Upper lobe of left lung (tissue), 6 donors: Measurements from ENCODE around the gene CFAP298. TPM values are rescaled to one million over a fixed set of nuclear protein-coding genes. Genes with fewer than 3 reads are reported as not detected.
"Not testable (repeated sequence)": the region's sequence is repeated elsewhere in the genome, so short reads cannot be mapped to it uniquely, and the experiment has no call there.

ENCODE experiments used
- ATAC-seq, 2 donors: fragments of 200-7000 bp; cut with Tn5 transposase; one replicate each; pipeline ENCODE4 v1.9.1; 2022; ENCODE audit warnings: mild to moderate bottlenecking in 2 of 2, moderate library complexity in 2 of 2; ENCODE audit not compliant: low FRiP score in 2 of 2
- DNase-seq, 2 donors: peaks; one replicate each; pipeline ENCODE4 v3.0.0-alpha.2; 2019 to 2020
- H3K27ac ChIP-seq, 4 donors: fragments of 200-600 bp; sonication (generic); one replicate each; pipeline ENCODE4 v1.5.1; 2016 to 2019
- H3K27me3 ChIP-seq, 4 donors: fragments of 200-600 bp; sonication (generic); one replicate each; pipeline ENCODE4 v1.5.1; 2017 to 2019
- H3K36me3 ChIP-seq, 4 donors: fragments of 200-600 bp; sonication (generic); one replicate each; pipeline ENCODE4 v1.5.1; 2016 to 2019
- H3K4me1 ChIP-seq, 4 donors: fragments of 200-600 bp; sonication (generic); one replicate each; pipeline ENCODE4 v1.5.1; 2018 to 2019
- H3K4me3 ChIP-seq, 4 donors: fragments of 200-600 bp; sonication (generic); one replicate each; pipeline ENCODE4 v1.5.1; 2017 to 2019; ENCODE audit warnings: mild to moderate bottlenecking in 2 of 4, moderate library complexity in 1 of 4
- H3K9me3 ChIP-seq, 4 donors: fragments of 200-600 bp; sonication (generic); one replicate each; pipeline ENCODE4 v1.5.1; 2018 to 2019
- EP300 ChIP-seq, 4 donors: sonication (generic); formaldehyde crosslinking; IDR thresholded peaks; one replicate each; pipeline ENCODE4 v1.5.1; 2017; ENCODE audit warnings: antibody characterized with exemption in 4 of 4, control low read depth in 2 of 4
- POLR2A ChIP-seq, 4 donors: fragments of 450-650 bp; IDR thresholded peaks; one replicate each; pipeline ENCODE4 v1.5.1; 2016 to 2017; ENCODE audit warnings: antibody characterized with exemption in 4 of 4, mild to moderate bottlenecking in 2 of 4
- POLR2AphosphoS5 ChIP-seq, 2 donors: sonication (generic); formaldehyde crosslinking; IDR thresholded peaks; one replicate each; pipeline ENCODE4 v1.5.1; 2017; ENCODE audit warnings: antibody characterized with exemption in 2 of 2
- WGBS, 2 donors: methylation state at CpG; one replicate each; pipeline ENCODE4 v1.1.5; 2017 to 2018; 5-methylcytosine and 5-hydroxymethylcytosine counted together
- total RNA-seq, 6 donors: library from RNA; depleted of rRNA in 4 of 6; stranded (reverse); fragments of >200 nt in 4 of 6; gene quantifications; one replicate each; pipeline versions ENCODE4 v1.1.0 to v1.2.1, GENCODE V29; 2016 to 2021
- TF ChIP-seq, protein P1 (sequence below), 6 experiments: fragments of 450-650 bp in 4 of 6; fragments of 200-600 bp in 2 of 6; sonication (generic) in 2 of 6; IDR thresholded peaks; one replicate each; pipeline ENCODE4 v1.5.1; 2016 to 2019; ENCODE audit warnings: antibody characterized with exemption in 6 of 6
- donor health status: DM: no; HTN: no; CAD: no; lungs with moderate emphysema.
- donor health status: DM: no; HTN: yes; CAD: no; lungs with severe emphysema.

The CFAP298 gene
- total RNA-seq, 6 donors from 2014 or later: 22.9 to 47.1 (median 30.4) TPM

DNA sequence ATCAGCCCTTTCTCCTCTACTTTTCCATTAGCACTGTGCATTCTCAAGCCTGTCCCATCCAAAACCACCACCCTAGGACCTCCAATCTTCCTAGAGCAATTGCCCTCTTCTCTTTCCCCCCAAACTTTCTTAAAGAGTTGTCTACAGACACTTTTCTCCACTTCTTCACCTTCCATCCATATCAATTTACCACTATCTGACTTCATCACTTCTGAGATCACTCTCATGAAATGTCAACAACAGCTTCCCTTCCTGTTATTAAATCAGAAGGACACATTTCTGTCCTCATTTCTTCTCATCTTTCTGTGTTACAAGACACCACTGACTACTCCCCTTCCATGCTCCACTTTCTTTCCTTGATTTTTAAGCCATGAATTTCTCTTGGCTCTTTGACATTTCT, 36.0 kb upstream of the CFAP298 start:
- Histone ChIP-seq H3K4me3 (no peak overlapping the region), H3K27me3 (no peaks in the 10 kb centered on the region), H3K27ac (no peak overlapping the region), H3K4me1 (no peaks in the 10 kb centered on the region), H3K36me3 (peaks cover 0 to 74% (median 17%) of the 10 kb centered on the region in 4 donors), H3K9me3 (no peaks in the 10 kb centered on the region)
- ATAC-seq (no peak), DNase-seq (no peak)
- TF ChIP-seq EP300 (IDR thresholded peaks at IDR 0.05): no peak
- TF ChIP-seq, protein P1, sequence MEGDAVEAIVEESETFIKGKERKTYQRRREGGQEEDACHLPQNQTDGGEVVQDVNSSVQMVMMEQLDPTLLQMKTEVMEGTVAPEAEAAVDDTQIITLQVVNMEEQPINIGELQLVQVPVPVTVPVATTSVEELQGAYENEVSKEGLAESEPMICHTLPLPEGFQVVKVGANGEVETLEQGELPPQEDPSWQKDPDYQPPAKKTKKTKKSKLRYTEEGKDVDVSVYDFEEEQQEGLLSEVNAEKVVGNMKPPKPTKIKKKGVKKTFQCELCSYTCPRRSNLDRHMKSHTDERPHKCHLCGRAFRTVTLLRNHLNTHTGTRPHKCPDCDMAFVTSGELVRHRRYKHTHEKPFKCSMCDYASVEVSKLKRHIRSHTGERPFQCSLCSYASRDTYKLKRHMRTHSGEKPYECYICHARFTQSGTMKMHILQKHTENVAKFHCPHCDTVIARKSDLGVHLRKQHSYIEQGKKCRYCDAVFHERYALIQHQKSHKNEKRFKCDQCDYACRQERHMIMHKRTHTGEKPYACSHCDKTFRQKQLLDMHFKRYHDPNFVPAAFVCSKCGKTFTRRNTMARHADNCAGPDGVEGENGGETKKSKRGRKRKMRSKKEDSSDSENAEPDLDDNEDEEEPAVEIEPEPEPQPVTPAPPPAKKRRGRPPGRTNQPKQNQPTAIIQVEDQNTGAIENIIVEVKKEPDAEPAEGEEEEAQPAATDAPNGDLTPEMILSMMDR (IDR thresholded peaks at IDR 0.05): no peak
- no peak for TF ChIP-seq POLR2A (IDR thresholded peaks at IDR 0.05)
- no peak for TF ChIP-seq POLR2AphosphoS5 (IDR thresholded peaks at IDR 0.05)

- no peak for ATAC-seq
- H3K4me3 ChIP-seq: peak overlapping the region in 3 of 4 donors; percentile 4 to 25 (median 16)
- DNase-seq: peak in 1 of 2 donors; percentile 85
These were observed 33.3 kb upstream of the CFAP298 start for GRCh38 chr21:32645261-32646182.

DNA sequence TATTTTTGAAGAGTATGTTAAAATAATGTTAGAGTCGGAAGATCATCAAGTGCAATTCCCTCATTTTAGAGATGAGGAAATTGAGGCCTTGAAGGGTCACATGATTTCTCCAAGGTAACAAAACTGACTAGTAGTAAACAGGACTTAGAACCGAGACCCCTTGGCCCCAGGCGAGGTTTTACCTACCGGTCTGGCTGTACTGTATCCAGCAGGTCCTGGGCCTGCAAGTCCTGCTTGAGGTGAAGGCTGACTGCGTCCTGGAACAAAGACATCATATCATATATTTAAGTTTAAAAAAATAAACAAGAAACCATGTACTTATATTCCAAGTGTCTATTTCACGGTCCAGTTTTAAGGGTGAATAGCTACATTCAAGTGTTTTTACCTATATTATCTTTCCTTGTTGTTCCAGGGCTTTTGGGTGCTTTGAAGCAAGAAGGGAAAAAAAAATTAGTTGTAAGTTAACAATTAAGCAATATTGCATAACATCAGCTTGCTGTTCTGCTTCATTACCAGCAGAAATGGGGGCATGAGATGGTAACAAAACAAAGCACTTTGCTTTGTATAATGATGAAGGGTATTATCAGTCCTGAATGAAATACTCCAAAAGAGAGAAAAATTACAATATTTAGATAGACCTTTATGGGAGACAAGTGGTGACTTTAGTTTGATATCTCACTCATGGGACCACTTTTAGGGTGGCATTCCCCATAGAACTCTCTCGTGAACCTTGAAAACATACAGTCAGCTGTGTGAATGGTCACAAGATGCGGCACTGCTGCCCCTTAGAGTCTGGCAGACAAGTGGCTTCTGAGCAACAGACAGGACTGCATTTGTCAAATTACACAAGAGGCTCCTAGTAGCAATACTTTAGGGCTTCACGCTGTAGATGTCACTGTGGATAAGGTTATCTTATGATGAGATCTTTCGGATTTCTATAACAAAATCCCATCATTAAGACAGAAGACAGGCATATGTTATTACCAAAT, 29.8 kb upstream of the CFAP298 start:
- DNase-seq (no peak), ATAC-seq (no peak)
- Histone ChIP-seq H3K27ac (no peak overlapping the region), H3K4me3 (no peak overlapping the region), H3K9me3 (no peaks in the 10 kb centered on the region), H3K27me3 (no peaks in the 10 kb centered on the region), H3K36me3 (peaks cover 16 to 90% (median 50%) of the 10 kb centered on the region in 4 donors), H3K4me1 (no peaks in the 10 kb centered on the region)
- WGBS, 2 donors: 72 to 74% methylated on average over 10 of the region's 10 CpGs
- no peak for TF ChIP-seq POLR2A (IDR thresholded peaks at IDR 0.05)
- TF ChIP-seq, protein P1 (IDR thresholded peaks at IDR 0.05): no peak
- TF ChIP-seq POLR2AphosphoS5 (IDR thresholded peaks at IDR 0.05): no peak
- no peak for TF ChIP-seq EP300 (IDR thresholded peaks at IDR 0.05)

More at GRCh38 chr21:32645261-32646182, 33.3 kb upstream of the CFAP298 start:
- 62 to 63% methylated on average over 19 of the region's 19 CpGs for WGBS, 2 donors
- H3K4me1 ChIP-seq: no peaks in the 10 kb centered on the region
- H3K27ac ChIP-seq: no peak overlapping the region
- TF ChIP-seq, protein P1 (IDR thresholded peaks at IDR 0.05): no peak
- TF ChIP-seq POLR2A (IDR thresholded peaks at IDR 0.05): no peak
- TF ChIP-seq POLR2AphosphoS5 (IDR thresholded peaks at IDR 0.05): no peak
- TF ChIP-seq EP300 (IDR thresholded peaks at IDR 0.05): no peak
- H3K36me3 ChIP-seq: peaks cover 0 to 84% (median 23%) of the 10 kb centered on the region in 4 donors
- no peaks in the 10 kb centered on the region for H3K27me3 ChIP-seq
- H3K9me3 ChIP-seq: no peaks in the 10 kb centered on the region

GRCh38 chr21:32626621-32627196, 14.5 kb upstream of the CFAP298 start:
- DNase-seq (no peak), ATAC-seq (no peak)
- no peak overlapping the region for H3K27ac ChIP-seq
- H3K9me3 ChIP-seq: no peaks in the 10 kb centered on the region
- WGBS, 2 donors: 78 to 97% methylated on average over 3 of the region's 3 CpGs
- H3K36me3 ChIP-seq: peaks cover 0 to 22% (median 18%) of the 10 kb centered on the region in 4 donors
- no peak overlapping the region for H3K4me3 ChIP-seq
- H3K4me1 ChIP-seq: no peaks in the 10 kb centered on the region
- H3K27me3 ChIP-seq: no peaks in the 10 kb centered on the region
- TF ChIP-seq POLR2A (IDR thresholded peaks at IDR 0.05) (no peak), POLR2AphosphoS5 (IDR thresholded peaks at IDR 0.05) (no peak), EP300 (IDR thresholded peaks at IDR 0.05) (no peak)
- TF ChIP-seq, protein P1 (IDR thresholded peaks at IDR 0.05): no peak

GRCh38 chr21:32618218-32618617, 6.0 kb upstream of the CFAP298 start:
- DNase-seq, H3K4me3 ChIP-seq, ATAC-seq, H3K36me3 ChIP-seq, H3K4me1 ChIP-seq, H3K9me3 ChIP-seq, H3K27ac ChIP-seq, H3K27me3 ChIP-seq: not testable (repeated sequence)
- 70 to 79% methylated on average over 6 of the region's 6 CpGs for WGBS, 2 donors
